RPMI7951 (cell line): ENCODE data around the gene CUZD1. TPM values are rescaled to one million over a fixed set of nuclear protein-coding genes. Genes with fewer than 3 reads are reported as not detected.
A peak's percentile ranks its signal among the peaks of the same experiment; 100 is the strongest.

Experiments
- DNase-seq: peaks from one replicate; pipeline ENCODE4 v3.0.0-alpha.2; 2012; ENCODE audit warnings: low read depth
- total RNA-seq: library from RNA; depleted of rRNA; stranded (reverse); fragments of >200 nt; shearing (Covaris generic); gene quantifications from 2 replicates; pipeline ENCODE4 v1.2.3, GENCODE V29; 2014

CUZD1 gene
- total RNA-seq, 1 experiment from 2014 or later: 0.48 TPM

- peak; percentile 73 for DNase-seq
These were observed 9.0 kb upstream of the CUZD1 start for GRCh38 chr10:122854648-122855047.

- no peak for DNase-seq
These were observed 8.1 kb upstream of the CUZD1 start for GRCh38 chr10:122853665-122854313.

GRCh38 chr10:122852261-122852660 is 6.6 kb upstream of the CUZD1 start:
- DNase-seq: peak; percentile 72

GRCh38 chr10:122850705-122851640 is 5.3 kb upstream of the CUZD1 start:
- DNase-seq: peak; percentile 4

- no peak for DNase-seq
These were observed 4.4 kb upstream of the CUZD1 start for GRCh38 chr10:122849900-122850605.

- no peak for DNase-seq
These were observed 3.4 kb upstream of the CUZD1 start for GRCh38 chr10:122849090-122849489.

GRCh38 chr10:122847782-122848604 is 2.3 kb upstream of the CUZD1 start:
- DNase-seq: peak; percentile 33

GRCh38 chr10:122844146-122844545 is 1.5 kb downstream of the CUZD1 start:
- DNase-seq: no peak

GRCh38 chr10:122841569-122841968 is 4.1 kb downstream of the CUZD1 start:
- no peak for DNase-seq

- DNase-seq: no peak
These were observed 6.2 kb downstream of the CUZD1 start for GRCh38 chr10:122839505-122839904.

- no peak for DNase-seq
These were observed 6.8 kb downstream of the CUZD1 start for GRCh38 chr10:122838880-122839279.

GRCh38 chr10:122835908-122836307 is 9.7 kb downstream of the CUZD1 start:
- DNase-seq: no peak

- DNase-seq: no peak
These were observed 14.7 kb downstream of the CUZD1 start for GRCh38 chr10:122830965-122831353.

- DNase-seq: no peak
These were observed 15.2 kb downstream of the CUZD1 start for GRCh38 chr10:122830273-122830964.

GRCh38 chr10:122829454-122829853 is 16.2 kb downstream of the CUZD1 start:
- DNase-seq: no peak

- no peak for DNase-seq
These were observed 16.9 kb downstream of the CUZD1 start for GRCh38 chr10:122828716-122829255.

- DNase-seq: no peak
These were observed 18.4 kb downstream of the CUZD1 start for GRCh38 chr10:122827302-122827701.

GRCh38 chr10:122822973-122823690 is 22.5 kb downstream of the CUZD1 start:
- no peak for DNase-seq

GRCh38 chr10:122821808-122822207 is 23.8 kb downstream of the CUZD1 start:
- no peak for DNase-seq

GRCh38 chr10:122815458-122815857 is 30.2 kb downstream of the CUZD1 start:
- no peak for DNase-seq
